M059J (cell line): ENCODE measurements around the gene APBB1IP. TPM values are rescaled to one million over a fixed set of nuclear protein-coding genes. Genes with fewer than 3 reads are reported as not detected.

ENCODE experiments used
- total RNA-seq: library from RNA; depleted of rRNA; stranded (reverse); fragments of >200 nt; shearing (Covaris generic); gene quantifications from 2 replicates; pipeline ENCODE4 v1.2.3, GENCODE V29; 2014; rRNA removed

The APBB1IP gene
- total RNA-seq, 1 experiment from 2014 or later = 0.37 TPM

Other genes with a start within 250 kb of the APBB1IP start
- gene GAD2, start 221.6 kb upstream of the APBB1IP start, total RNA-seq = not detected in 2 replicates